Mesothelial cell of epicardium (in vitro differentiated cells): ENCODE measurements around the gene AOPEP. TPM values are rescaled to one million over a fixed set of nuclear protein-coding genes. Genes with fewer than 3 reads are reported as not detected.

Source experiments
- DNase-seq, 2 experiments: peaks; one replicate each; pipeline ENCODE4 v3.0.0; 2021; ENCODE audit warnings: low spot score in 2 of 2; ENCODE audit not compliant: unreplicated experiment in 2 of 2
- H3K27ac Mint-ChIP-seq: 2 replicates; pipeline ENCODE4 v1.8.0; 2021; ENCODE audit warnings: mixed read lengths
- H3K27me3 Mint-ChIP-seq: 2 replicates; pipeline ENCODE4 v1.8.0; 2021; ENCODE audit warnings: low read depth, mixed read lengths
- H3K36me3 Mint-ChIP-seq: 2 replicates; pipeline ENCODE4 v1.8.0; 2021; ENCODE audit warnings: mixed read lengths
- H3K4me1 Mint-ChIP-seq: 2 replicates; pipeline ENCODE4 v1.8.0; 2021; ENCODE audit warnings: mixed read lengths
- H3K4me3 Mint-ChIP-seq: 2 replicates; pipeline ENCODE4 v1.8.0; 2021; ENCODE audit warnings: mild to moderate bottlenecking, moderate library complexity, mixed read lengths
- H3K9me3 Mint-ChIP-seq: 2 replicates; pipeline ENCODE4 v1.8.0; 2021; ENCODE audit warnings: mixed read lengths
- CTCF ChIP-seq: fragments of 200-600 bp; sonication (generic); IDR thresholded peaks from one replicate; pipeline ENCODE4 v1.5.0; 2021; ENCODE audit warnings: antibody characterized with exemption; ENCODE audit not compliant: unreplicated experiment
- total RNA-seq: library from RNA; stranded (reverse); gene quantifications from 3 replicates; pipeline ENCODE4 v1.2.1, GENCODE V29; 2021

Gene AOPEP
- total RNA-seq, 1 donor from 2014 or later, result 63.0 TPM

- H3K4me3 Mint-ChIP-seq, result no peak overlapping the region
- no peak for DNase-seq
- H3K9me3 Mint-ChIP-seq, result no peaks in the 10 kb centered on the region
- TF ChIP-seq CTCF, result no peak
- no peaks in the 10 kb centered on the region for H3K27me3 Mint-ChIP-seq
- peaks cover 23% of the 10 kb centered on the region for H3K36me3 Mint-ChIP-seq
- peaks cover 37% of the 10 kb centered on the region for H3K4me1 Mint-ChIP-seq
- H3K27ac Mint-ChIP-seq, result no peak overlapping the region
Observed at GRCh38 chr9:94792511-94792910, 66.0 kb downstream of the AOPEP start.

- H3K27ac Mint-ChIP-seq, result no peak overlapping the region
- no peak overlapping the region for H3K4me3 Mint-ChIP-seq
- no peak for DNase-seq
- no peak for TF ChIP-seq CTCF
- no peaks in the 10 kb centered on the region for H3K27me3 Mint-ChIP-seq
- peaks cover 23% of the 10 kb centered on the region for H3K36me3 Mint-ChIP-seq
- peaks cover 36% of the 10 kb centered on the region for H3K4me1 Mint-ChIP-seq
- no peaks in the 10 kb centered on the region for H3K9me3 Mint-ChIP-seq
Observed at GRCh38 chr9:94794476-94795167, 68.1 kb downstream of the AOPEP start.

- no peak for DNase-seq
- no peak for TF ChIP-seq CTCF
- Mint-ChIP-seq H3K27me3 (no peaks in the 10 kb centered on the region), H3K4me3 (no peak overlapping the region), H3K4me1 (peaks cover 54% of the 10 kb centered on the region), H3K9me3 (no peaks in the 10 kb centered on the region), H3K36me3 (peaks cover 20% of the 10 kb centered on the region), H3K27ac (peak overlapping the region; percentile 87)
Observed at GRCh38 chr9:94796687-94797086, 70.2 kb downstream of the AOPEP start.

- H3K9me3 Mint-ChIP-seq, result no peaks in the 10 kb centered on the region
- no peak for TF ChIP-seq CTCF
- H3K27me3 Mint-ChIP-seq, result no peaks in the 10 kb centered on the region
- no peak overlapping the region for H3K4me3 Mint-ChIP-seq
- peaks cover 13% of the 10 kb centered on the region for H3K36me3 Mint-ChIP-seq
- H3K27ac Mint-ChIP-seq, result peak overlapping the region; percentile 79
- H3K4me1 Mint-ChIP-seq, result peaks cover 57% of the 10 kb centered on the region
- no peak for DNase-seq
Observed at GRCh38 chr9:94798201-94798600, 71.7 kb downstream of the AOPEP start.

- no peak for TF ChIP-seq CTCF
- Mint-ChIP-seq H3K9me3 (no peaks in the 10 kb centered on the region), H3K27ac (no peak overlapping the region), H3K4me1 (peaks cover 59% of the 10 kb centered on the region), H3K27me3 (no peaks in the 10 kb centered on the region), H3K4me3 (no peak overlapping the region), H3K36me3 (peaks cover 10% of the 10 kb centered on the region)
- no peak for DNase-seq
Observed at GRCh38 chr9:94798708-94799107, 72.2 kb downstream of the AOPEP start.
